H1 (cell line): ENCODE measurements around the gene GABRD.

Source experiments
- ATF2 ChIP-seq: IDR thresholded peaks from 2 replicates; pipeline ENCODE4 v1.6.1; 2012; ENCODE audit warnings: low read length, inconsistent platforms
- CHD2 ChIP-seq: IDR thresholded peaks from 2 replicates; pipeline ENCODE4 v1.6.1; 2012; ENCODE audit warnings: low read length, improper control_type of control experiment
- CREB1 ChIP-seq: IDR thresholded peaks from 2 replicates; pipeline ENCODE4 v1.6.1; 2012; ENCODE audit warnings: inconsistent platforms
- EGR1 ChIP-seq: IDR thresholded peaks from 2 replicates; pipeline ENCODE4 v1.6.1; 2011; ENCODE audit warnings: low read depth, low read length, borderline replicate concordance
- EP300 ChIP-seq, 2 experiments: IDR thresholded peaks; 1 replicate in 1 of 2; 2 replicates in 1 of 2; pipeline ENCODE4 v1.6.1; 2011 to 2012; ENCODE audit warnings: low read depth in 2 of 2, low read length in 2 of 2, mild to moderate bottlenecking in 2 of 2, borderline replicate concordance in 1 of 2, inconsistent platforms in 1 of 2, moderate library complexity in 1 of 2
- GTF2F1 ChIP-seq: IDR thresholded peaks from 2 replicates; pipeline ENCODE4 v1.6.1; 2012; ENCODE audit warnings: low read depth, low read length, improper control_type of control experiment, borderline replicate concordance
- POLR2A ChIP-seq, 2 experiments: IDR thresholded peaks; 1 replicate in 1 of 2; 2 replicates in 1 of 2; pipeline ENCODE4 v1.6.1; 2011; ENCODE audit warnings: low read depth in 2 of 2, low read length in 2 of 2, mild to moderate bottlenecking in 2 of 2; ENCODE audit errors: control extremely low read depth in 1 of 2
- RFX5 ChIP-seq: IDR thresholded peaks from 2 replicates; pipeline ENCODE4 v1.6.1; 2011; ENCODE audit warnings: low read depth, low read length, improper control_type of control experiment, borderline replicate concordance
- RNF2 ChIP-seq: fragments of 200-900, 300-1000 bp; sonication (generic); IDR thresholded peaks from 2 replicates; pipeline ENCODE4 v1.7.1; 2016; ENCODE audit warnings: borderline replicate concordance, low read depth, mild to moderate bottlenecking, antibody characterized with exemption, low read length; ENCODE audit not compliant: poor library complexity, severe bottlenecking; ENCODE audit errors: missing control alignments
- SIRT6 ChIP-seq: IDR thresholded peaks from one replicate; pipeline ENCODE4 v1.7.1; 2012; ENCODE audit warnings: low read length, inconsistent platforms
- TF ChIP-seq, protein P1 (sequence below), 3 experiments: IDR thresholded peaks; 1 replicate in 2 of 3; 2 replicates in 1 of 3; pipeline versions ENCODE4 v1.5.1 to v1.6.1; 2011; ENCODE audit warnings: low read length in 3 of 3, mild to moderate bottlenecking in 3 of 3, inconsistent platforms in 2 of 3, low read depth in 1 of 3, moderate library complexity in 1 of 3; ENCODE audit not compliant: insufficient read depth in 1 of 3; ENCODE audit errors: control extremely low read depth in 1 of 3
- TF ChIP-seq, protein P2 (sequence below): IDR thresholded peaks from 2 replicates; pipeline ENCODE4 v1.6.1; 2012; ENCODE audit warnings: inconsistent platforms

DNA sequence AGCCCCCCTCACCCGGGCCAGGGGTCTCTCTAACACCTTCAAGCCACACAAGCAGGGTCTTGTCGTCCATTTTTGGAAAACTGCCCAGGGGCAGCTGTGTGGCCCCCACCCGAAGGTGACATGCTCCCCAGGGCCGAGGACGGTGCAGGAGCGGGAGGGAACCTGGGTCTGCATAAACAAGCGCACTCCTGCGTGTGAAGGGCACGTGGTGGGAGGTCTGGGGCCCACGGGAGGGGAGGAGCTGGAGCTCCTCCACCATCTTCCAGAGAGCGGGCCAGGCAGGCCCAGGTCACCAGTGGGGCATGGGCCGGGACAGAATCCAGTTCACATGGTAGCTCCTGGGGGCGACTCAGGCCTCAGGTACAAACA lies 32.0 kb upstream of the GABRD start:
- TF ChIP-seq, protein P1, sequence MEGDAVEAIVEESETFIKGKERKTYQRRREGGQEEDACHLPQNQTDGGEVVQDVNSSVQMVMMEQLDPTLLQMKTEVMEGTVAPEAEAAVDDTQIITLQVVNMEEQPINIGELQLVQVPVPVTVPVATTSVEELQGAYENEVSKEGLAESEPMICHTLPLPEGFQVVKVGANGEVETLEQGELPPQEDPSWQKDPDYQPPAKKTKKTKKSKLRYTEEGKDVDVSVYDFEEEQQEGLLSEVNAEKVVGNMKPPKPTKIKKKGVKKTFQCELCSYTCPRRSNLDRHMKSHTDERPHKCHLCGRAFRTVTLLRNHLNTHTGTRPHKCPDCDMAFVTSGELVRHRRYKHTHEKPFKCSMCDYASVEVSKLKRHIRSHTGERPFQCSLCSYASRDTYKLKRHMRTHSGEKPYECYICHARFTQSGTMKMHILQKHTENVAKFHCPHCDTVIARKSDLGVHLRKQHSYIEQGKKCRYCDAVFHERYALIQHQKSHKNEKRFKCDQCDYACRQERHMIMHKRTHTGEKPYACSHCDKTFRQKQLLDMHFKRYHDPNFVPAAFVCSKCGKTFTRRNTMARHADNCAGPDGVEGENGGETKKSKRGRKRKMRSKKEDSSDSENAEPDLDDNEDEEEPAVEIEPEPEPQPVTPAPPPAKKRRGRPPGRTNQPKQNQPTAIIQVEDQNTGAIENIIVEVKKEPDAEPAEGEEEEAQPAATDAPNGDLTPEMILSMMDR (IDR thresholded peaks at IDR 0.05; ENCODE audit: control extremely low read depth in 1 of 3, insufficient read depth in 1 of 3, low read depth in 1 of 3, low read length in 3 of 3) = no peak
- TF ChIP-seq CHD2 (no peak), GTF2F1 (no peak), RFX5 (no peak), RNF2 (no peak), EGR1 (no peak), EP300 (IDR thresholded peaks at IDR 0.05; ENCODE audit: borderline replicate concordance in 1 of 2, low read depth in 2 of 2, low read length in 2 of 2) (no peak), ATF2 (no peak), SIRT6 (no peak), POLR2A (IDR thresholded peaks at IDR 0.05; ENCODE audit: control extremely low read depth in 1 of 2, low read depth in 2 of 2, low read length in 2 of 2) (no peak), CREB1 (no peak)
- TF ChIP-seq, protein P2, sequence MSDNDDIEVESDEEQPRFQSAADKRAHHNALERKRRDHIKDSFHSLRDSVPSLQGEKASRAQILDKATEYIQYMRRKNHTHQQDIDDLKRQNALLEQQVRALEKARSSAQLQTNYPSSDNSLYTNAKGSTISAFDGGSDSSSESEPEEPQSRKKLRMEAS = no peak
